Uterus (tissue), 2 donors: ENCODE results near the gene ZNF528.

Experiments used
- CTCF ChIP-seq, 4 experiments: fragments of 200-600 bp in 2 of 4; fragments of 450-650 bp in 2 of 4; sonication (generic) in 2 of 4; IDR thresholded peaks; one replicate each; pipeline ENCODE4 v1.5.1; 2016 to 2019; ENCODE audit warnings: antibody characterized with exemption in 4 of 4, mild to moderate bottlenecking in 2 of 4, moderate library complexity in 1 of 4
- POLR2A ChIP-seq, 2 donors: fragments of 450-650 bp; IDR thresholded peaks; one replicate each; pipeline ENCODE4 v1.6.1; 2016; ENCODE audit warnings: antibody characterized with exemption in 2 of 2, mild to moderate bottlenecking in 1 of 2, moderate library complexity in 1 of 2

- TF ChIP-seq CTCF (IDR thresholded peaks at IDR 0.05) (no peak), POLR2A (IDR thresholded peaks at IDR 0.05) (no peak)
Observed at GRCh38 chr19:52442179-52442578, 44.5 kb downstream of the ZNF528 start.
